ENCODE results near the gene KCNN3. TPM values are rescaled to one million over a fixed set of nuclear protein-coding genes. Genes with fewer than 3 reads are reported as not detected.

KCNN3 gene
- total RNA-seq, 4 donors from 2014 or later: under 0.01 to 0.57 (median 0.08) TPM

DNA sequence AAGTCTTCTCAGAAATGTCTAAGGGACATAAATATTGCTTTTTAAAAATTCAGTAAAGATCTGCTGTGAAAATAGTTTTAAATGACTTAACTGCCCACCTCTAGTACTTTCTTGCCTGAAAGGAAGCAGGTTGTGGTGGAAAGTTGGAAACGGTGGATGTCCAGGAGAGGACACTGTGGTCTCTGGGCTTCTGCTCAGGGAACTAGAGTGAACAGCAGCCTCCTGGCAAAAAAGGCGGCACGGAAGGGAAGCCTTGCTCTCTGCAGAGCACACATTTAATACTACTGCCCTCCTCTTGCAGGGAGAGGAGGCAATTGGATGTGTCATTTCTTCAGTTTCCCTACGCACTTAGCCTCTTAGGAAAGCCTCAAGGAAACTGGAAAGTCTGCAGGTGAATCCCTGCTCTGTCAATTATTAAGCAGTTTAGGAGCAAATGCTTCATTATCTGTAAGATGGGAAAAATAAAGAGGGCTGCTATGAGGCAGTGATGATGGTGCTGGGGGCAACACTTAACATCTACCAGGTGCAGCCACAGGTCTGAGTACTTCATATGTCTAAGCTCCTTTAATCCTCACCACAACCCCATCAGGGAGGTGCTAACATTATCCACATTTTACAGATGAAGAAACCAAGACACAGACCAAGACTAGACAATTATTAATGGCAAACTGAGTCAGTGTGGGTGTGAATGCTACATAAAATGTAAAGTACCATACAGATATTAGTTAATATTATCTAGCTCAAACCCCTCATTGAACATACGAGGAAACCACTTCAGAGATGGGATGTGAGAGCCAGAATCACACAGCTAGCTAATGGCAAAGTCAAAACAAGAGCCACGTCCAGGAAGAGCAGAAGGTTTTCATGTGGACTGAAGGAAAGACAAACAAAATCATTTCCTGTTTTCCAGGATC is 153.2 kb downstream of the KCNN3 start:
- TF ChIP-seq, protein P1, sequence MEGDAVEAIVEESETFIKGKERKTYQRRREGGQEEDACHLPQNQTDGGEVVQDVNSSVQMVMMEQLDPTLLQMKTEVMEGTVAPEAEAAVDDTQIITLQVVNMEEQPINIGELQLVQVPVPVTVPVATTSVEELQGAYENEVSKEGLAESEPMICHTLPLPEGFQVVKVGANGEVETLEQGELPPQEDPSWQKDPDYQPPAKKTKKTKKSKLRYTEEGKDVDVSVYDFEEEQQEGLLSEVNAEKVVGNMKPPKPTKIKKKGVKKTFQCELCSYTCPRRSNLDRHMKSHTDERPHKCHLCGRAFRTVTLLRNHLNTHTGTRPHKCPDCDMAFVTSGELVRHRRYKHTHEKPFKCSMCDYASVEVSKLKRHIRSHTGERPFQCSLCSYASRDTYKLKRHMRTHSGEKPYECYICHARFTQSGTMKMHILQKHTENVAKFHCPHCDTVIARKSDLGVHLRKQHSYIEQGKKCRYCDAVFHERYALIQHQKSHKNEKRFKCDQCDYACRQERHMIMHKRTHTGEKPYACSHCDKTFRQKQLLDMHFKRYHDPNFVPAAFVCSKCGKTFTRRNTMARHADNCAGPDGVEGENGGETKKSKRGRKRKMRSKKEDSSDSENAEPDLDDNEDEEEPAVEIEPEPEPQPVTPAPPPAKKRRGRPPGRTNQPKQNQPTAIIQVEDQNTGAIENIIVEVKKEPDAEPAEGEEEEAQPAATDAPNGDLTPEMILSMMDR (IDR thresholded peaks at IDR 0.05; ENCODE audit: low read depth): no peak

DNA sequence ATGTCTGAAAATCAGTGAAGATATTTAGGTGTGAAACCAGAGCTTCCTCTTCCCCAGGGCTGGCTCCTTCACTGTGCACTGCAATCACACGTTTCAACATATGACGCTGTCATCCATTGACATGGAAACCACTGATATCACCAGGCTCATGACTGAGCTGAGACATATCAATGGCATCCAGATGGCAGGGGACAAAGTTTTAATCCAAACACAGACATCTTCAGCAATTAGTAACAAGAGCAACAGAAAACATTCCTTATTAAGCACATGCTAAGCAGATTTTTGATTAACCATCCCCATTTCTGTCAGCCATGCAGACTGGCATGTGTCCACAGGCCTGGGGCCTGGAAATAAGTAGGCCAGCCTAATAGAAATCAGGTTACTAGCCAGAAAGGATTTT is 154.1 kb downstream of the KCNN3 start:
- TF ChIP-seq, protein P1 (IDR thresholded peaks at IDR 0.05; ENCODE audit: low read depth): no peak

DNA sequence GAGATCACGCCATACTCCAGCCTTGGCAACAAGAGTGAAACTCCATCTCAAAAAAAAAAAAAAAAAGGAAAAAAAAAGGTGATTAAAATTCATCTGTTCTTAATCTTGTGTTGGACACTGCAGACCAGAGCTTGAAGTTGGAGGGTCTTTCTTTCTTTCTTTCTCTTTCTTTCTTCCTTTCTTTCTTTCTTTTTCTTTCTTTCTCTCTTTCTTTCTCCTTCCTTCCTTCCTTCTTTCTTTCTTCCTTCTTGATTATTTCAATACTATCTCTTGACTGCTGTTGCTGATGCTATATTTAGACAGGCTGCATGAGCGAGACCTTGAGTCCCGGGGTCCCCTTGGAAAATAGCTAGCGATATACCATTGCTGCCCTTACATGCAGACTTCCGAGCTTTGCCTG is 154.7 kb downstream of the KCNN3 start:
- TF ChIP-seq, protein P1 (IDR thresholded peaks at IDR 0.05; ENCODE audit: low read depth): no peak

DNA sequence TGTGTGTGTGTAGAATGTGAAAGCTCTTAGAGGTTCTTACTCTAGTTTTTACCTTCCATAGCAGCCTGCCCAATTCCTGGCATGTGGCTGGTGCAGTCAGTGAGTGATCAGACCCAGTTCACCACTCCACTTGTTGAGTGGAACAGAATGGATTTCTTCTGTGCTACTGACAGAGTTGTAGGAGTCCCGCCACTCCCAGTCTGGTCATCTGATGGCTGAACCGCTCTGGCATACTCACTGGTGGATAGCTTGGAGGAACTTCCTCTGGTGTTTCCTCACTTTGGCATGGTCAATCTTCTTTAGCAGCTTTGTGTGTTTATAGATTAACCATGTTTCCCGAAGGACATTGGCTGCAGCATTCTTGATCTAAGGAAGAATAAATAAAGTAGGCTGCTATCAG is 155.4 kb downstream of the KCNN3 start:
- TF ChIP-seq, protein P1 (IDR thresholded peaks at IDR 0.05; ENCODE audit: low read depth): no peak

DNA sequence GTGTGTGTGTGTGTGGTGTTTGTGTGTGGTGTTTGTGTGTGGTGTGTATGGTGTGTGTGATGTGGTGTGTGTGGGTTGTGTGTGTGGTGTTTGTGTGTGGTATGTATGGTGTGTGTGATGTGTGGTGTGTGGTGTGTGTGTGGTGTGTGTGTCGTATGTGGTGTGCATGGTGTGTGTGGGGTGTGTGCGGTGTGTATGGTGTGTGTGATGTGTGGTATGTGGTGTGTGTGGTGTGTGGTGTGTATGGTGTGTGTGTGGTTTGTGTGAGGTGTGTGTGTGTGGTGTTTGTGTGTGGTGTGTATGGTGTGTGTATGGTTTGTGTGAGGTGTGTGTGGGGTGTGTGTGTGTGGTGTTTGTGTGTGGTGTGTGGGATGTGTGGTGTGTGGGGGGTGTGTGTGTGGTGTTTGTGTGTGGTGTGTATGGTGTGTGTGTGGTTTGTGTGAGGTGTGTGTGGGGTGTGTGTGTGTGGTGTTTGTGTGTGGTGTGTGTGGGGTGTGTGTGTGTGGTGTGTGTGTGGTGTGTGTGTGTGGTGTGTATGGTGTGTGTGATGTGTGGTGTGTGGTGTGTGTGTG is 155.9 kb downstream of the KCNN3 start:
- TF ChIP-seq, protein P1 (IDR thresholded peaks at IDR 0.05; ENCODE audit: low read depth): no peak

DNA sequence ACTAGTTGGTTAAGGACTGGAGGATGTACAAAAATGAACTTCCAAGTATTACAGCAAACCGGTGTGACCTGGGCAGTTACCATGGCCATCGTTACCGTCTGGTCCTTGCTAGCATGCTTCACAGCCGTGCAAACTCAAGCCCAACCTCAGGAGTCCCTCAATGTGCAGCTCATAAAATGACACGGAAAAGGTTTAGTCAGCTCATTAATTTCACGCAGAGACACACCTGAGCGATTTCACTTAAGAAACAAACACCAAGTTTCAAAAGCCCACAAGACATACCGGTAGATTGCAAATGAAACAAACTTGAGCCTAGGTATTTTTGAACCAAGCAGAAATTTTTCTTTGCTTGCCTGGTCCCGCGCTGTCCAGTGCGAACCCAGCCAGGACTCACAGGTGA is 157.1 kb downstream of the KCNN3 start:
- TF ChIP-seq, protein P1 (IDR thresholded peaks at IDR 0.05; ENCODE audit: low read depth): no peak

DNA sequence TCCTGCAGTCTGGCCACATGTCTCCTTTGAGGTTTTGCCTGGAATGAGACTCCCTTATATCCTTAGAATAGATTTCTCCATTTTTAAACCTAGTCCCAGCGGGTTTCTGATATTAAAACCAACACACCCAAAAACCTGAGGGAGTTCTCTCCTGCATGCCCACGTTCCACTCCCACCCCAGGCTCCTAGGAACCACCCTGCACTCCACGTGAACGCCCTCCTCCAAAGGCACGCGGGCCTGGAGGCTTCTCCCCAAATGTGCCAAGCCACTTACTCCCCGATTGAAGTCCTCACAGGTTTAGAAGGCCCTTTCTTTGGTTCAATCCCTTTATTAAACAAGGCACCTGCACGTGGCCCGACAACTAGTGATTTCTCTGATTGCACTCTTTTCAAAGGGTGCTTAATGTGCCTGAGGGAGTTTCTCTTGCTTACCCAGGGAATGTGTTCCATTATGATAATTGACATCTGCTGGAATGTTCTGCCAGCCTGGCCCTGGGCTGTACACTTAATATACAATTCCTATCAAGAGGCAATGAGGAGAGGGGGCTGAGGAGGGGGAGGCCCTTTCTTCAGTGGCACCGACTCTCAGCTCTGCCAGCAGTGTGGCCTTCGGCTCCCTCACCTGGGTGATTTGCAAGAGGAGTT is 157.8 kb downstream of the KCNN3 start:
- TF ChIP-seq, protein P1 (IDR thresholded peaks at IDR 0.05; ENCODE audit: low read depth): no peak
